Trophoblast cell (in vitro differentiated cells and primary cell): ENCODE results near the gene NGB.

ENCODE experiments used
- DNase-seq, 2 donors: peaks; one replicate each; pipeline ENCODE4 v3.0.0-alpha.2; 2016
- H2AFZ ChIP-seq: 2 replicates; pipeline ENCODE4 v1.6.1; 2013; ENCODE audit warnings: low read length, moderate library complexity, mild to moderate bottlenecking; ENCODE audit not compliant: insufficient read depth, poor library complexity
- H2AK5ac ChIP-seq: 2 replicates; pipeline ENCODE4 v1.6.1; 2013; ENCODE audit warnings: mild to moderate bottlenecking, low read length
- H2BK120ac ChIP-seq: 2 replicates; pipeline ENCODE4 v1.6.1; 2013; ENCODE audit warnings: low read length, mild to moderate bottlenecking, moderate library complexity; ENCODE audit not compliant: insufficient read depth, poor library complexity
- H2BK12ac ChIP-seq: 2 replicates; pipeline ENCODE4 v1.6.1; 2013; ENCODE audit warnings: mild to moderate bottlenecking, low read length, moderate library complexity
- H2BK5ac ChIP-seq: 2 replicates; pipeline ENCODE4 v1.6.1; 2013; ENCODE audit warnings: low read length, low read depth, moderate library complexity, mild to moderate bottlenecking; ENCODE audit not compliant: poor library complexity
- H3K14ac ChIP-seq: 2 replicates; pipeline ENCODE4 v1.6.1; 2013; ENCODE audit warnings: mild to moderate bottlenecking, low read length
- H3K18ac ChIP-seq: 2 replicates; pipeline ENCODE4 v1.6.1; 2013; ENCODE audit warnings: mild to moderate bottlenecking, low read length
- H3K23ac ChIP-seq: 2 replicates; pipeline ENCODE4 v1.6.1; 2013; ENCODE audit warnings: low read length
- H3K27ac ChIP-seq: 2 replicates; pipeline ENCODE4 v1.5.1; 2013; ENCODE audit warnings: low read depth, mild to moderate bottlenecking, inconsistent platforms, low read length, moderate library complexity
- H3K27me3 ChIP-seq: 2 replicates; pipeline ENCODE4 v1.6.1; 2013; ENCODE audit warnings: inconsistent platforms, mild to moderate bottlenecking, low read length, moderate library complexity; ENCODE audit not compliant: insufficient read depth
- H3K36me3 ChIP-seq, 2 experiments: 1 replicate in 1 of 2; 2 replicates in 1 of 2; pipeline ENCODE4 v1.6.1; 2013; ENCODE audit warnings: low read length in 2 of 2, mild to moderate bottlenecking in 2 of 2, moderate library complexity in 1 of 2; ENCODE audit not compliant: insufficient read depth in 2 of 2, control insufficient read depth in 1 of 2
- H3K4ac ChIP-seq: 2 replicates; pipeline ENCODE4 v1.6.1; 2013; ENCODE audit warnings: low read depth, mild to moderate bottlenecking, low read length, moderate library complexity
- H3K4me1 ChIP-seq, 2 experiments: 1 replicate in 1 of 2; 2 replicates in 1 of 2; pipeline ENCODE4 v1.6.1; 2013; ENCODE audit warnings: low read length in 2 of 2, mild to moderate bottlenecking in 2 of 2, moderate library complexity in 1 of 2; ENCODE audit not compliant: insufficient read depth in 2 of 2, control insufficient read depth in 1 of 2
- H3K4me2 ChIP-seq: 2 replicates; pipeline ENCODE4 v1.6.1; 2013; ENCODE audit warnings: inconsistent platforms, mild to moderate bottlenecking, low read length, moderate library complexity
- H3K4me3 ChIP-seq: 2 replicates; pipeline ENCODE4 v1.5.1; 2013; ENCODE audit warnings: mild to moderate bottlenecking, low read depth, low read length, inconsistent platforms
- H3K79me1 ChIP-seq: one replicate; pipeline ENCODE4 v1.6.1; 2013; ENCODE audit warnings: low read length
- H3K79me2 ChIP-seq: 2 replicates; pipeline ENCODE4 v1.6.1; 2013; ENCODE audit warnings: low read length, mild to moderate bottlenecking; ENCODE audit not compliant: control insufficient read depth, insufficient read depth, poor library complexity
- H3K9ac ChIP-seq: 2 replicates; pipeline ENCODE4 v1.6.1; 2013; ENCODE audit warnings: mild to moderate bottlenecking, low read length
- H3K9me3 ChIP-seq: 2 replicates; pipeline ENCODE4 v1.6.1; 2013; ENCODE audit warnings: low read depth, mild to moderate bottlenecking, control low read depth, inconsistent platforms, low read length; ENCODE audit not compliant: insufficient read depth
- H4K12ac ChIP-seq: 2 replicates; pipeline ENCODE4 v1.6.1; 2013; ENCODE audit warnings: low read depth, mild to moderate bottlenecking, low read length, moderate library complexity
- H4K8ac ChIP-seq: 2 replicates; pipeline ENCODE4 v1.6.1; 2013; ENCODE audit warnings: low read depth, mild to moderate bottlenecking, low read length, moderate library complexity
- H4K91ac ChIP-seq: one replicate; pipeline ENCODE4 v1.6.1; 2013; ENCODE audit warnings: low read depth, mild to moderate bottlenecking, low read length, moderate library complexity
- WGBS: extraction: QIAGEN DNeasy Blood & Tissue Kit; methylation state at CpG from one replicate; pipeline ENCODE4 v1.1.7; 2013; ENCODE audit warnings: missing lambda C conversion rate; ENCODE audit not compliant: insufficient read length, insufficient coverage; ENCODE audit errors: extremely low coverage; 5-methylcytosine and 5-hydroxymethylcytosine counted together

NGB gene

DNA sequence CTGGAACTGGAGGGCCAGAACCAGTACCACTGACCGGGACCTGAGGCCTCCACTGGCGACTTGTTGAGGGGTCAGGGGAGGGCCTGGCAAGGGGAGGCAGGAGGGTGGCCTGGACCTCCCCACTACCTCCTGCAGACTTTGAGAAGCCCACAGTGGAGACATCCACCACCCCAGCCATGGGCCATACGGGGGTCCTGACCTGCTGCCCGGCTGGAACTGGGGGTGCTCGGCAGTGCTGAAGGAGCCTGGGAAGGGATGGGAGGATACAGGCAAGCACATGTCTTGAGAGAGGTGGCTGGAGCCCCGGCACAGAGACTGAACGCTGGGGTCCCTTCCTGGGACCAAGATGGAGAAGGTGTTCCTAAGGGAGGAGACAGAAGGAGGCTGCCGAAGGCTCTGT is 14.3 kb downstream of the NGB start:
- no peaks in the 10 kb centered on the region for H3K4me1 ChIP-seq
- no CpG with 5 or more reads among the region's 8 CpGs for WGBS
- no peak for DNase-seq

GRCh38 chr14:77253333-77254190 is 17.4 kb downstream of the NGB start:
- Histone ChIP-seq H2BK12ac (no peak overlapping the region), H3K27ac (no peak overlapping the region), H2AK5ac (no peak overlapping the region), H4K91ac (no peak overlapping the region), H3K27me3 (no peaks in the 10 kb centered on the region), H3K23ac (no peak overlapping the region), H3K36me3 (no peaks in the 10 kb centered on the region), H3K4me2 (no peak overlapping the region), H2BK5ac (no peak overlapping the region), H3K79me1 (no peaks in the 10 kb centered on the region), H3K79me2 (no peaks in the 10 kb centered on the region), H3K9ac (no peak overlapping the region), H3K18ac (no peak overlapping the region), H3K9me3 (peaks cover 2% of the 10 kb centered on the region), H4K12ac (no peak overlapping the region), H3K4me1 (no peaks in the 10 kb centered on the region), H4K8ac (no peak overlapping the region), H3K14ac (no peak overlapping the region), H3K4me3 (no peak overlapping the region), H2BK120ac (no peak overlapping the region), H2AFZ (no peak overlapping the region), H3K4ac (no peak overlapping the region)
- no peak for DNase-seq
- no CpG with 5 or more reads among the region's 20 CpGs for WGBS

More for the DNA sequence above, 14.3 kb downstream of the NGB start:
- no peaks in the 10 kb centered on the region for H3K36me3 ChIP-seq
- H3K9ac ChIP-seq = no peak overlapping the region
- no peak overlapping the region for H4K91ac ChIP-seq
- no peak overlapping the region for H3K14ac ChIP-seq
- H3K4me2 ChIP-seq = no peak overlapping the region
- H3K18ac ChIP-seq = no peak overlapping the region
- no peak overlapping the region for H2AFZ ChIP-seq
- H4K8ac ChIP-seq = no peak overlapping the region
- peaks cover 2% of the 10 kb centered on the region for H3K9me3 ChIP-seq
- no peak overlapping the region for H3K23ac ChIP-seq
- no peaks in the 10 kb centered on the region for H3K79me2 ChIP-seq
- H3K79me1 ChIP-seq = no peaks in the 10 kb centered on the region
- H3K27me3 ChIP-seq = no peaks in the 10 kb centered on the region
- no peak overlapping the region for H4K12ac ChIP-seq
- H2BK120ac ChIP-seq = no peak overlapping the region
- H2AK5ac ChIP-seq = no peak overlapping the region
- no peak overlapping the region for H3K27ac ChIP-seq
- no peak overlapping the region for H2BK12ac ChIP-seq
- H3K4me3 ChIP-seq = no peak overlapping the region
- no peak overlapping the region for H2BK5ac ChIP-seq
- H3K4ac ChIP-seq = no peak overlapping the region

DNA sequence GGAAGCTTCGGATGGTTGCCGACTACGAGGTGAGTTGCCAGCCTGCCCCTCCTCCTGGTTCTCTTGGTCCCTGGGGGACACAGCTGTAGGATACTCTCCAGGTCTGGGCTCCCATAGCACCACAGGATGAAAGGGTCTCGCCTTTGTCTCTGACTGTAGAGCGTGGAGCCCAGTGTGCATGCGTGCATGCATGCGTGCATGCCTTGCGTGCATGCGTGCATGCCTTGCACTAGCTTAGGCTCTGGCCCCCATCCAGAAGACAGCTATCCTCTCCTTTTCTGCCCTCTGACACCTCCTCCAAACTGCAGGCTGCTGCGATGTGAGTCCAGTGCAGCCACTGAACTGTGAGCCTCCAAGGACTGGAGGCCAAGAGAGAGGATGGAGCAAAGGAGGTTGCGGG is 19.1 kb downstream of the NGB start:
- no peaks in the 10 kb centered on the region for H3K9me3 ChIP-seq
- no peak overlapping the region for H4K91ac ChIP-seq
- H4K8ac ChIP-seq = no peak overlapping the region
- H3K27me3 ChIP-seq = no peaks in the 10 kb centered on the region
- H3K79me1 ChIP-seq = no peaks in the 10 kb centered on the region
- H3K4me2 ChIP-seq = no peak overlapping the region
- no peaks in the 10 kb centered on the region for H3K4me1 ChIP-seq
- no peak overlapping the region for H2AFZ ChIP-seq
- H3K18ac ChIP-seq = no peak overlapping the region
- no peak overlapping the region for H4K12ac ChIP-seq
- H2BK120ac ChIP-seq = no peak overlapping the region
- H3K9ac ChIP-seq = no peak overlapping the region
- DNase-seq = no peak
- H3K4ac ChIP-seq = no peak overlapping the region
- no CpG with 5 or more reads among the region's 11 CpGs for WGBS
- no peak overlapping the region for H2AK5ac ChIP-seq
- H2BK5ac ChIP-seq = no peak overlapping the region
- H3K23ac ChIP-seq = no peak overlapping the region
- no peaks in the 10 kb centered on the region for H3K79me2 ChIP-seq
- no peak overlapping the region for H3K27ac ChIP-seq
- H3K14ac ChIP-seq = no peak overlapping the region
- H3K36me3 ChIP-seq = no peaks in the 10 kb centered on the region
- H2BK12ac ChIP-seq = no peak overlapping the region
- no peak overlapping the region for H3K4me3 ChIP-seq

GRCh38 chr14:77250927-77251326 is 20.1 kb downstream of the NGB start:
- H3K23ac ChIP-seq = no peak overlapping the region
- H3K27ac ChIP-seq = no peak overlapping the region
- no peak for DNase-seq
- no peaks in the 10 kb centered on the region for H3K79me1 ChIP-seq
- no peaks in the 10 kb centered on the region for H3K36me3 ChIP-seq
- no peak overlapping the region for H3K4me3 ChIP-seq
- H3K4me2 ChIP-seq = no peak overlapping the region
- no peak overlapping the region for H2BK12ac ChIP-seq
- no peak overlapping the region for H3K18ac ChIP-seq
- no peak overlapping the region for H4K12ac ChIP-seq
- H3K14ac ChIP-seq = no peak overlapping the region
- peaks cover 2% of the 10 kb centered on the region for H3K27me3 ChIP-seq
- no peak overlapping the region for H4K91ac ChIP-seq
- no peak overlapping the region for H3K4ac ChIP-seq
- H2AFZ ChIP-seq = no peak overlapping the region
- H2BK120ac ChIP-seq = no peak overlapping the region
- no peaks in the 10 kb centered on the region for H3K4me1 ChIP-seq
- WGBS = no CpG with 5 or more reads among the region's 6 CpGs
- no peaks in the 10 kb centered on the region for H3K79me2 ChIP-seq
- H2AK5ac ChIP-seq = no peak overlapping the region
- no peak overlapping the region for H2BK5ac ChIP-seq
- no peaks in the 10 kb centered on the region for H3K9me3 ChIP-seq
- no peak overlapping the region for H3K9ac ChIP-seq
- no peak overlapping the region for H4K8ac ChIP-seq
